WTC11 (cell line): ENCODE results near the gene ENAM. TPM values are rescaled to one million over a fixed set of nuclear protein-coding genes. Genes with fewer than 3 reads are reported as not detected.

Experiments
- ARID4B ChIP-seq: sonication (generic); formaldehyde crosslinking; IDR thresholded peaks from 2 replicates; pipeline ENCODE4 v1.8.0; 2023; ENCODE audit warnings: missing genetic modification reagents, mild to moderate bottlenecking, borderline replicate concordance
- ATF6 ChIP-seq: sonication (generic); formaldehyde crosslinking; IDR thresholded peaks from 2 replicates; pipeline ENCODE4 v1.8.1; 2023; ENCODE audit warnings: mild to moderate bottlenecking, missing genetic modification reagents
- CTCF ChIP-seq: fragments of 200-600 bp; IDR thresholded peaks from 2 replicates; pipeline ENCODE4 v1.8.0; 2022; ENCODE audit warnings: antibody characterized with exemption
- E2F1 ChIP-seq: sonication (generic); formaldehyde crosslinking; IDR thresholded peaks from 2 replicates; pipeline ENCODE4 v1.8.0; 2022; ENCODE audit warnings: mild to moderate bottlenecking, missing genetic modification reagents
- E2F4 ChIP-seq: sonication (generic); formaldehyde crosslinking; IDR thresholded peaks from 2 replicates; pipeline ENCODE4 v1.8.1; 2022; ENCODE audit warnings: low read depth, mild to moderate bottlenecking, moderate library complexity, missing genetic modification reagents, borderline replicate concordance
- EMX1 ChIP-seq: fragments of 250-450 bp; sonication (Bioruptor Pico); IDR thresholded peaks from 2 replicates; pipeline ENCODE4 v1.8.0; 2021; ENCODE audit warnings: mild to moderate bottlenecking
- ESRRA ChIP-seq: sonication (generic); formaldehyde crosslinking; IDR thresholded peaks from 2 replicates; pipeline ENCODE4 v1.8.1; 2022; ENCODE audit warnings: mild to moderate bottlenecking, missing genetic modification reagents, borderline replicate concordance
- GRHL2 ChIP-seq: fragments of 250-450 bp; sonication (Bioruptor Pico); IDR thresholded peaks from 2 replicates; pipeline ENCODE4 v1.8.0; 2022; ENCODE audit warnings: mild to moderate bottlenecking, moderate library complexity; ENCODE audit not compliant: insufficient replicate concordance, severe bottlenecking
- HMGA2 ChIP-seq: fragments of 250-450 bp; sonication (Bioruptor Pico); IDR thresholded peaks from 2 replicates; pipeline ENCODE4 v1.4.0; 2021; ENCODE audit warnings: mild to moderate bottlenecking, moderate library complexity
- IRF1 ChIP-seq: sonication (generic); formaldehyde crosslinking; IDR thresholded peaks from 2 replicates; pipeline ENCODE4 v1.8.0; 2023; ENCODE audit warnings: missing genetic modification reagents
- RORB ChIP-seq: fragments of 250-450 bp; sonication (Bioruptor Pico); IDR thresholded peaks from 2 replicates; pipeline ENCODE4 v1.9.0; 2021; ENCODE audit warnings: mild to moderate bottlenecking
- TCF7 ChIP-seq: sonication (generic); formaldehyde crosslinking; IDR thresholded peaks from 2 replicates; pipeline ENCODE4 v1.8.0; 2022; ENCODE audit warnings: mild to moderate bottlenecking, low read depth, missing genetic modification reagents, moderate library complexity
- TEAD1 ChIP-seq: sonication (generic); formaldehyde crosslinking; IDR thresholded peaks from 2 replicates; pipeline ENCODE4 v1.8.0; 2022; ENCODE audit warnings: mild to moderate bottlenecking, missing genetic modification reagents
- USF1 ChIP-seq: sonication (generic); formaldehyde crosslinking; IDR thresholded peaks from 2 replicates; pipeline ENCODE4 v1.8.0; 2022; ENCODE audit warnings: mild to moderate bottlenecking, missing genetic modification reagents
- ZNF219 ChIP-seq: sonication (generic); formaldehyde crosslinking; IDR thresholded peaks from 2 replicates; pipeline ENCODE4 v1.8.0; 2023; ENCODE audit warnings: missing genetic modification reagents, mild to moderate bottlenecking, borderline replicate concordance
- ZNF263 ChIP-seq: sonication (generic); formaldehyde crosslinking; IDR thresholded peaks from 2 replicates; pipeline ENCODE4 v1.8.1; 2022; ENCODE audit warnings: low read depth, mild to moderate bottlenecking, moderate library complexity, missing genetic modification reagents
- ZNF281 ChIP-seq: sonication (generic); formaldehyde crosslinking; IDR thresholded peaks from 2 replicates; pipeline ENCODE4 v1.8.0; 2023; ENCODE audit warnings: mild to moderate bottlenecking, missing genetic modification reagents
- ZNF416 ChIP-seq: fragments of 250-450 bp; sonication (Bioruptor Pico); IDR thresholded peaks from 2 replicates; pipeline ENCODE4 v1.9.0; 2021; ENCODE audit warnings: mild to moderate bottlenecking, inconsistent platforms
- ZNF671 ChIP-seq: fragments of 250-450 bp; sonication (Bioruptor Pico); IDR thresholded peaks from 2 replicates; pipeline ENCODE4 v1.8.0; 2021; ENCODE audit warnings: mild to moderate bottlenecking
- ZSCAN18 ChIP-seq: fragments of 250-450 bp; sonication (Bioruptor Pico); IDR thresholded peaks from 2 replicates; pipeline ENCODE4 v2.1.2; 2022; ENCODE audit warnings: mild to moderate bottlenecking, moderate library complexity
- total RNA-seq: library from RNA; stranded (reverse); gene quantifications from 3 replicates; pipeline ENCODE4 v1.2.3, GENCODE V29; 2021

ENAM gene
- total RNA-seq, 1 experiment from 2014 or later = not detected

GRCh38 chr4:70687821-70688794, 59.6 kb downstream of the ENAM start, which contains the start of gene UTP3 (continued):
- TF ChIP-seq GRHL2 (CRISPR knock-in tag) (no peak), ZNF281 (CRISPR knock-in tag) (no peak), TCF7 (CRISPR knock-in tag) (no peak), USF1 (CRISPR knock-in tag) (no peak; the same call in 1 of the 2 replicates), ZNF219 (no peak), CTCF (peak; percentile 83), ZNF263 (no peak), ESRRA (no peak), E2F1 (CRISPR knock-in tag) (no peak), E2F4 (no peak), EMX1 (no peak), RORB (CRISPR knock-in tag) (no peak), TEAD1 (CRISPR knock-in tag) (peak; percentile 91), ZNF416 (CRISPR knock-in tag) (no peak), ZNF671 (no peak), ARID4B (CRISPR knock-in tag) (peak; percentile 87; the same call in 1 of the 2 replicates), HMGA2 (CRISPR knock-in tag) (0 out of 2 replicates have a peak, but pooled peaks have one; percentile 2), ZSCAN18 (CRISPR knock-in tag) (no peak), ATF6 (CRISPR knock-in tag) (no peak), IRF1 (CRISPR knock-in tag) (peak; percentile 39; the same call in 1 of the 2 replicates)
